Cardiac fibroblast (primary cell): ENCODE results near the gene VPS72.

Experiments
- DNase-seq, 2 donors: peaks; one replicate each; pipeline versions ENCODE4 v3.0.0 to v3.0.0-alpha.2; 2010; ENCODE audit warnings: low read depth in 2 of 2
- H3K4me3 ChIP-seq, 2 donors: replicated peaks in 1 of 2; 1 replicate in 1 of 2; 2 replicates in 1 of 2; pipeline ENCODE4 v1.5.1; 2011; ENCODE audit warnings: low read depth in 2 of 2, low read length in 2 of 2, mild to moderate bottlenecking in 2 of 2, moderate library complexity in 1 of 2
- CTCF ChIP-seq: IDR thresholded peaks from one replicate; pipeline ENCODE4 v1.5.1; 2011; ENCODE audit warnings: low read depth, mild to moderate bottlenecking, low read length, inconsistent platforms

Gene VPS72

GRCh38 chr1:151189637-151190445, at the start of gene VPS72:
VPS72 (minus strand) TSS chr1:151190197; CDS start chr1:151190121, 76 bp downstream.
- no peak for TF ChIP-seq CTCF
- H3K4me3 ChIP-seq: peak within 1 kb of the TSS; percentile 89 to 92
- DNase-seq: peak; percentile 91 to 92

GRCh38 chr1:151238467-151238739, 48.4 kb upstream of the VPS72 start:
- H3K4me3 ChIP-seq: no peak overlapping the region
- peak; percentile 64 to 74 for DNase-seq
- no peak for TF ChIP-seq CTCF

GRCh38 chr1:151237678-151238466, 47.9 kb upstream of the VPS72 start:
- no peak overlapping the region for H3K4me3 ChIP-seq
- DNase-seq: no peak
- no peak for TF ChIP-seq CTCF

GRCh38 chr1:151235235-151235634, 45.2 kb upstream of the VPS72 start:
- TF ChIP-seq CTCF: no peak
- DNase-seq: no peak
- H3K4me3 ChIP-seq: no peak overlapping the region

GRCh38 chr1:151222130-151222529, 32.1 kb upstream of the VPS72 start:
- no peak overlapping the region for H3K4me3 ChIP-seq
- no peak for TF ChIP-seq CTCF
- DNase-seq: peak; percentile 26

GRCh38 chr1:151221616-151222015, 31.6 kb upstream of the VPS72 start:
- peak in 1 of 2 donors; percentile 16 for DNase-seq
- no peak for TF ChIP-seq CTCF
- H3K4me3 ChIP-seq: no peak overlapping the region
